Astrocyte (in vitro differentiated cells and primary cell): ENCODE results near the gene TMEM141.

Experiments
- EZH2 ChIP-seq: IDR thresholded peaks from 2 replicates; pipeline ENCODE4 v1.6.1; 2012; ENCODE audit warnings: mild to moderate bottlenecking, low read length, inconsistent platforms; ENCODE audit not compliant: insufficient read depth
- TF ChIP-seq, protein P1 (sequence below): IDR thresholded peaks from 2 replicates; pipeline ENCODE4 v1.5.1; 2011; ENCODE audit warnings: low read depth, mild to moderate bottlenecking, inconsistent platforms, low read length, moderate library complexity; ENCODE audit not compliant: insufficient read depth

DNA sequence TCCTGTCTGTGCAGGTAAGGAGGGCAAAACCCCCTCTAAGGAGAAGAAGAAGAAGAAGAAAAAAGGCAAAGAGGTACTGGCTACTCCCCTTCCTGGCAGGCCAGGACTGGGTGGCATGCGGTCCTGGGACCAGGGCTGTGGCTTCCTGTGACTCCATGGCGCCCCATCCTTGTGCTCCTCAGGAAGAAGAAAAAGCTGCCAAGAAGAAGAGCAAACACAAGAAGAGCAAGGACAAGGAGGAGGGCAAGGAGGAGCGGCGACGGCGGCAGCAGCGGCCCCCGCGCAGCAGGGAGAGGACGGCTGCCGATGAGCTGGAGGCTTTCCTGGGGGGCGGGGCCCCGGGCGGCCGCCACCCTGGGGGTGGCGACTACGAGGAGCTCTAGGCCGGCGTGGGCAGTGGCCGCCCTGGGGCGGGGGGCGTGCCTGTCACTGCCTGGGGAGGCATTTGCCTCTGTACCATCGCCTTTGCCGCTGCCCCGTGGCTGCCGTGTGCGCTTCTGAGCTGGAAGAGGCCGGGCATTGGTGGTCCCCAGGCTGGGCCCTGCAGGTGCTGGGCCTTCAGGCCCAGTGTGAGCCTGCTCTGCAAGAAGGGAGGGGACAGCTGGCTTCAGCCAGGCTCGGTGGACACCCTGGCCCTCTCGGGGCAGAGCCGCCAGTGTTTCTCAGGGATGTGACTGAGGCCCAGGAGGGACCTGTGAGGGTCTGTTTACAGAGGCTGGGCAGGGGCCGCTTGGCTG is 49.2 kb downstream of the TMEM141 start:
- TF ChIP-seq, protein P1, sequence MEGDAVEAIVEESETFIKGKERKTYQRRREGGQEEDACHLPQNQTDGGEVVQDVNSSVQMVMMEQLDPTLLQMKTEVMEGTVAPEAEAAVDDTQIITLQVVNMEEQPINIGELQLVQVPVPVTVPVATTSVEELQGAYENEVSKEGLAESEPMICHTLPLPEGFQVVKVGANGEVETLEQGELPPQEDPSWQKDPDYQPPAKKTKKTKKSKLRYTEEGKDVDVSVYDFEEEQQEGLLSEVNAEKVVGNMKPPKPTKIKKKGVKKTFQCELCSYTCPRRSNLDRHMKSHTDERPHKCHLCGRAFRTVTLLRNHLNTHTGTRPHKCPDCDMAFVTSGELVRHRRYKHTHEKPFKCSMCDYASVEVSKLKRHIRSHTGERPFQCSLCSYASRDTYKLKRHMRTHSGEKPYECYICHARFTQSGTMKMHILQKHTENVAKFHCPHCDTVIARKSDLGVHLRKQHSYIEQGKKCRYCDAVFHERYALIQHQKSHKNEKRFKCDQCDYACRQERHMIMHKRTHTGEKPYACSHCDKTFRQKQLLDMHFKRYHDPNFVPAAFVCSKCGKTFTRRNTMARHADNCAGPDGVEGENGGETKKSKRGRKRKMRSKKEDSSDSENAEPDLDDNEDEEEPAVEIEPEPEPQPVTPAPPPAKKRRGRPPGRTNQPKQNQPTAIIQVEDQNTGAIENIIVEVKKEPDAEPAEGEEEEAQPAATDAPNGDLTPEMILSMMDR = no peak
- TF ChIP-seq EZH2 = no peak
